Measurements from ENCODE around the gene ZNF816. TPM values are rescaled to one million over a fixed set of nuclear protein-coding genes. Genes with fewer than 3 reads are reported as not detected.
"Not testable (repeated sequence)": the region's sequence is repeated elsewhere in the genome, so short reads cannot be mapped to it uniquely, and the experiment has no call there.

Gene ZNF816
- total RNA-seq, 2 donors from 2014 or later, result 10.8 to 21.4 TPM

GRCh38 chr19:52936954-52937325 is 25.7 kb downstream of the ZNF816 start:
- no peak for TF ChIP-seq CTCF (IDR thresholded peaks at IDR 0.05)
- H3K9ac ChIP-seq (ENCODE audit: low read depth in 2 of 2, low read length in 2 of 2), result peak overlapping the region in 1 of 2 donors; percentile 62
- H3K9me3 ChIP-seq, result no peaks in the 10 kb centered on the region
- intact Hi-C loops (cut with DNase I), result no loop called here
- H3K4me1 ChIP-seq, result no peaks in the 10 kb centered on the region
- no peak overlapping the region for H3K4me3 ChIP-seq
- H3K27ac ChIP-seq, result peak overlapping the region; percentile 61
- H3K36me3 ChIP-seq, result no peaks in the 10 kb centered on the region
- DNase-seq, result peak; percentile 45
- H3K27me3 ChIP-seq, result no peaks in the 10 kb centered on the region

- no peak for TF ChIP-seq CTCF (IDR thresholded peaks at IDR 0.05)
These were observed 26.3 kb downstream of the ZNF816 start for GRCh38 chr19:52936151-52936953.

GRCh38 chr19:52935434-52935833 is 27.2 kb downstream of the ZNF816 start:
- no peaks in the 10 kb centered on the region for H3K9me3 ChIP-seq
- intact Hi-C loops (cut with DNase I), result no loop called here
- H3K9ac ChIP-seq (ENCODE audit: low read depth in 2 of 2, low read length in 2 of 2), result peak overlapping the region; percentile 25 to 62
- H3K36me3 ChIP-seq, result no peaks in the 10 kb centered on the region
- H3K4me1 ChIP-seq, result no peaks in the 10 kb centered on the region
- H3K27me3 ChIP-seq, result no peaks in the 10 kb centered on the region
- peak overlapping the region; percentile 21 for H3K27ac ChIP-seq
- no peak overlapping the region for H3K4me3 ChIP-seq
- DNase-seq, result no peak
- TF ChIP-seq CTCF (IDR thresholded peaks at IDR 0.05), result no peak

More at GRCh38 chr19:52936151-52936953, 26.3 kb downstream of the ZNF816 start:
- Histone ChIP-seq H3K4me3 (no peak overlapping the region), H3K27ac (peak overlapping the region; percentile 61), H3K9ac (ENCODE audit: low read depth in 2 of 2, low read length in 2 of 2) (peak overlapping the region in 1 of 2 donors; percentile 62), H3K36me3 (no peaks in the 10 kb centered on the region), H3K9me3 (no peaks in the 10 kb centered on the region), H3K27me3 (no peaks in the 10 kb centered on the region), H3K4me1 (no peaks in the 10 kb centered on the region)
- DNase-seq, result peak; percentile 71
- intact Hi-C loops (cut with DNase I), result no loop called here

GRCh38 chr19:52924641-52925040 is 38.0 kb downstream of the ZNF816 start:
- H3K9me3 ChIP-seq; H3K4me1 ChIP-seq; H3K36me3 ChIP-seq; H3K27ac ChIP-seq; H3K9ac ChIP-seq (ENCODE audit: low read depth in 2 of 2, low read length in 2 of 2); H3K27me3 ChIP-seq; DNase-seq; H3K4me3 ChIP-seq; intact Hi-C loops (cut with DNase I): not testable (repeated sequence)

- intact Hi-C loops (cut with DNase I), result no loop called here
- no peaks in the 10 kb centered on the region for H3K9me3 ChIP-seq
- TF ChIP-seq CTCF (IDR thresholded peaks at IDR 0.05), result no peak
- H3K27me3 ChIP-seq, result no peaks in the 10 kb centered on the region
- H3K4me3 ChIP-seq, result peak overlapping the region; percentile 63
- peak overlapping the region; percentile 96 for H3K27ac ChIP-seq
- peak overlapping the region; percentile 56 to 68 for H3K9ac ChIP-seq (ENCODE audit: low read depth in 2 of 2, low read length in 2 of 2)
- no peaks in the 10 kb centered on the region for H3K36me3 ChIP-seq
- DNase-seq, result peak; percentile 76
- no peaks in the 10 kb centered on the region for H3K4me1 ChIP-seq
These were observed 38.7 kb downstream of the ZNF816 start for GRCh38 chr19:52923778-52924593.
